Vagina (tissue), 2 donors: ENCODE results near the gene ZNF771.

Experiments
- CTCF ChIP-seq, 3 experiments: fragments of 450-650 bp in 2 of 3; fragments of 200-600 bp in 1 of 3; sonication (generic) in 1 of 3; IDR thresholded peaks; one replicate each; pipeline ENCODE4 v1.5.1; 2017 to 2019; ENCODE audit warnings: antibody characterized with exemption in 3 of 3, mild to moderate bottlenecking in 2 of 3, moderate library complexity in 2 of 3
- POLR2A ChIP-seq, 2 donors: fragments of 450-650 bp; IDR thresholded peaks; one replicate each; pipeline ENCODE4 v1.6.1; 2017; ENCODE audit warnings: antibody characterized with exemption in 2 of 2, mild to moderate bottlenecking in 2 of 2, moderate library complexity in 2 of 2
- POLR2AphosphoS5 ChIP-seq, 2 donors: sonication (generic); formaldehyde crosslinking; IDR thresholded peaks; one replicate each; pipeline ENCODE4 v1.9.0; 2017; ENCODE audit warnings: antibody characterized with exemption in 2 of 2, mild to moderate bottlenecking in 2 of 2, low read depth in 1 of 2; ENCODE audit not compliant: insufficient read depth in 1 of 2

- TF ChIP-seq CTCF (IDR thresholded peaks at IDR 0.05) = no peak
- TF ChIP-seq POLR2A (IDR thresholded peaks at IDR 0.05) = no peak
- no peak for TF ChIP-seq POLR2AphosphoS5 (IDR thresholded peaks at IDR 0.05; ENCODE audit: insufficient read depth in 1 of 2, low read depth in 1 of 2)
Measured at GRCh38 chr16:30365200-30365599, 42.2 kb upstream of the ZNF771 start.
